Esophagus (tissue), 2 donors: ENCODE results near the gene SRPK3. TPM values are rescaled to one million over a fixed set of nuclear protein-coding genes. Genes with fewer than 3 reads are reported as not detected.

ENCODE experiments used
- H3K27ac ChIP-seq, 2 donors: one replicate each; pipeline ENCODE4 v1.5.1; 2013; ENCODE audit warnings: low read depth in 2 of 2, mild to moderate bottlenecking in 2 of 2, inconsistent platforms in 1 of 2, low read length in 1 of 2, moderate library complexity in 1 of 2
- H3K27me3 ChIP-seq, 2 donors: one replicate each; pipeline ENCODE4 v1.6.1; 2013; ENCODE audit warnings: low read length in 2 of 2, control low read depth in 1 of 2, mild to moderate bottlenecking in 1 of 2; ENCODE audit not compliant: insufficient read depth in 2 of 2, control insufficient read depth in 1 of 2
- H3K36me3 ChIP-seq, 2 donors: one replicate each; pipeline ENCODE4 v1.6.1; 2013; ENCODE audit warnings: low read length in 1 of 2; ENCODE audit not compliant: control insufficient read depth in 2 of 2, insufficient read depth in 2 of 2
- H3K4me1 ChIP-seq, 2 donors: one replicate each; pipeline ENCODE4 v1.6.1; 2013; ENCODE audit warnings: low read length in 1 of 2; ENCODE audit not compliant: control insufficient read depth in 2 of 2, insufficient read depth in 2 of 2
- H3K4me3 ChIP-seq, 2 donors: one replicate each; pipeline ENCODE4 v1.5.1; 2013; ENCODE audit warnings: low read length in 2 of 2, mild to moderate bottlenecking in 2 of 2, low read depth in 1 of 2, moderate library complexity in 1 of 2
- H3K9me3 ChIP-seq, 2 donors: one replicate each; pipeline ENCODE4 v1.6.1; 2013; ENCODE audit warnings: mild to moderate bottlenecking in 2 of 2, low read depth in 1 of 2, low read length in 1 of 2, moderate library complexity in 1 of 2; ENCODE audit not compliant: control insufficient read depth in 2 of 2, insufficient read depth in 1 of 2
- WGBS, 2 donors: extraction: QIAGEN DNeasy Blood & Tissue Kit; methylation state at CpG; one replicate each; pipeline ENCODE4 v1.1.7; 2013; 5-methylcytosine and 5-hydroxymethylcytosine counted together
- polyA plus RNA-seq, 2 donors: library from polyadenylated mRNA; stranded (reverse); fragments of 200-250 nt; gene quantifications; one replicate each; pipeline ENCODE4 v1.2.3, GENCODE V29; 2013
- donor health status: healthy with polysubstance abuse.
- donor health status: Bipolar disorder and iron deficiency.

SRPK3 gene
- polyA plus RNA-seq, 2 donors = 0.15 to 0.35 TPM

DNA sequence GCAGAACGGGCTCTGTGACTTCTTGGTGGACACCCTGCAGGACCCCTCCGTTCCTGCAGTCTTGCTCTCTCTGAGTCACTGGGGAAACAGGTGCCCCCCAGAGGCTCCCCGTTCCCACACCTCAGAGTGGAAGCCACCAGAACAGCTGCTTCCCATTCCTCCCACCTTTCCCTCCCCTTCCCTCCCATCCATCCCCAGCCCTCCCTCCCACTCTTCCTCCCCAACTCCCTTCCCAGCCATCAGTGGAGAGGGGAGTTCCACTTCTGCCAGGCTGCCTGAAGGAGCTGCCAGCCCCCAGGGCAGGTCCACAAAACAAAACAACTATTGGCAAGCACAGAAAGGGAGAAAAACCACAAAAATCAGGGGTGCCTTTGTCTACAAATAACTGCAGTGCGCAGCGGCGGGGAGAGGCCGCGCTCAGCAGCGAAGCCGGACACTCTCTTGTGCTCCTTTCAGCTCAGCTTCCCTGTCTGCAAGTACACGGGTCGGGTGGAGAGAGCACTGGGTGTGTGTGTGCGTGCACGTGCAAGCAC lies 21.7 kb downstream of the SRPK3 start:
- Histone ChIP-seq H3K9me3 (no peaks in the 10 kb centered on the region), H3K4me3 (no peak overlapping the region), H3K4me1 (peaks cover 0 to 9% of the 10 kb centered on the region in 2 donors), H3K27me3 (no peaks in the 10 kb centered on the region), H3K27ac (no peak overlapping the region), H3K36me3 (peaks cover 0 to 14% of the 10 kb centered on the region in 2 donors)
- WGBS, 2 donors = 45 to 62% methylated on average over 14 of the region's 14 CpGs

DNA sequence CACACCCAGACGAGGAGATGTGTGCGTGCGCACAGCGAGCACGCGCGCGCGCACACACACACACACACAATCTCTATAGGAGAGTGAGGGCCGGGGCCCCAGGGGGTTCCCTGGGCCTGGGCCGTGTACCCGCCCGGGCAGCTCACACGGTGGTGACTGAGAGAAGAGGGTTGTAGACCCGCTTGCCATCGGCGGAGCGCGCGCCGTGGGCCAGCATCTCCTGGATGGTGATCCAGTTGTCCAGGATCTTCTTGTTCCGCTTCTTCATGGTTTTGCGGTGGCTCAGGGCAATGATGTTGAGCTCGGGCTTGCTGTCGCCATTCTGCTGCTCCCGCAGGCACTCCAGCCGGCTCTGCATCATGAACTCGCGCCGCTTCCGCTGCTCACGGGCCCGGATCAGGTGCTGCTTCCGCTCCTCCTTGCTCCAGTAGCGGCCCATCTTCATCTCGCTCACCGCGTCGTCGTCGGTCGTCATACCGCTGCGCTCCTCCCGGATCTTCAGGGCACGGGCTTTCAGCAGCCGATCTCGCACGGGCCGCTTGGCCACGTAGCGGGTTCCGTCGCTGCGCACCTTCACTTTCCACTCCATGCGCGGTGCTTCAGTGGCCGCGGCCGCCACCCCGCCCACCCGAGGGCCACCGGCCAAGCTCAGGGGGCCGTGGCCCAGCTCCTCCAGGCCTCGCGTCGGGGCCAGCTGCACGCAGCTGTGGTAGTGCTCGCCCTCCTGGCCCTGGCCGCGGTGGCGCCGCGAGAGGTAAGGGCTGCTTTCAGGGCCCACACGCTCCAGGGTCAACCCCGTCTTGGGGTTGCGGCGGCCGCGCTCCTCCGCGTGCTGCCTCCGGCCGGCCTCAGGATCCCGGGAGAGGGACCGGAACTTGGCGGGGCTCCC lies 22.6 kb downstream of the SRPK3 start:
- Histone ChIP-seq H3K27ac (no peak overlapping the region), H3K27me3 (no peaks in the 10 kb centered on the region), H3K4me1 (peaks cover 0 to 9% of the 10 kb centered on the region in 2 donors), H3K9me3 (no peaks in the 10 kb centered on the region), H3K4me3 (no peak overlapping the region), H3K36me3 (peaks cover 0 to 6% of the 10 kb centered on the region in 2 donors)
- 95 to 97% methylated on average over 85 to 87 of the region's 87 CpGs for WGBS, 2 donors

DNA sequence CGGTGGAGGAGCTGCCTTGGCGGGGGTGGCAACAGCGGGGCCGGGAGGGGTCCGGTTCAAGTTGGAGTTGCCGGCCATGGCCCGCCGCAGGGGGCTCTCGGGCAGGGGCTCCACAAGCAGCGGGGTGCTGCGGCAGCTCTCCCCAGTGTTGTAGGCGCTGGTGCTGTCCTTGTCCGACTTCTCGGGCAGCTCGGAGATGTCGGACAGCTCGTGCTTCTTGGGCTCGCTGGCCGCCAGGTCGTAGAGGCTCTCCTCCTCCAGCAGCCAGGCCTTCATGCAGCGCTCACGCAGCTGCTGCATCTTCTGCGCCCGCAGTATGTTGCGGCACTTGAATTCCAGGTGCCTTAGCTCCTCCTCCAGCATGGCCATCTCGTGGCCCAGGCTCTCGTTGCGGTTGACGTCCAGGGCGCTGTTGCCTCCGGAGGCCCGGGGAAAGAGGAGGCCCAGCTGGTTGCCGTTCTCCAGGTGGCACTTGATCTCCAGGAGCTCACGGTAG lies 23.3 kb downstream of the SRPK3 start:
- Histone ChIP-seq H3K4me3 (no peak overlapping the region), H3K4me1 (peaks cover 0 to 9% of the 10 kb centered on the region in 2 donors), H3K27me3 (no peaks in the 10 kb centered on the region), H3K9me3 (no peaks in the 10 kb centered on the region), H3K36me3 (peaks cover 0 to 1% of the 10 kb centered on the region in 2 donors), H3K27ac (no peak overlapping the region)
- WGBS, 2 donors = 95 to 96% methylated on average over 33 to 34 of the region's 34 CpGs

DNA sequence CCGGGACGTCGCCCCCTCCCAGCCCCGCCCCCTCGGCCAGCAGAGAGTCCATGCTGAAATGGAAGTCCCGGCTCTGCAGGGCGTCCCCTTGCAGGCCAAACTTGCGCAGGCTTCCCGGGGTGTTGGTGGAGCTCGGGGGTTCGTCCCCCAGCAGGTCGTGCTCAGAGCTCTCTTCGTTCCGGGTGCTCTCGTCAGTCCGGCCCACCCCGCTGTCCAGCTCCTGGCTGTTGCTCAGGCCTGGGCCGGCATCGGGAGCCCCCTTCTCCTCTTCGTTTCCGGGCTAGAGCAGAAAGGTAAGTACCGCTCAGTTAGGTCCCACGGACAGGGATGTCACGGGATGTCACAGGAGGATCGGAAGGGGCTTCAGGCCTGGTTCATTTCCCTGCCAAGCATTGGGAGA lies 23.8 kb downstream of the SRPK3 start:
- Histone ChIP-seq H3K27ac (no peak overlapping the region), H3K9me3 (no peaks in the 10 kb centered on the region), H3K27me3 (no peaks in the 10 kb centered on the region), H3K36me3 (no peaks in the 10 kb centered on the region), H3K4me3 (no peak overlapping the region), H3K4me1 (peaks cover 0 to 9% of the 10 kb centered on the region in 2 donors)
- WGBS, 2 donors = 94 to 95% methylated on average over 25 of the region's 25 CpGs

DNA sequence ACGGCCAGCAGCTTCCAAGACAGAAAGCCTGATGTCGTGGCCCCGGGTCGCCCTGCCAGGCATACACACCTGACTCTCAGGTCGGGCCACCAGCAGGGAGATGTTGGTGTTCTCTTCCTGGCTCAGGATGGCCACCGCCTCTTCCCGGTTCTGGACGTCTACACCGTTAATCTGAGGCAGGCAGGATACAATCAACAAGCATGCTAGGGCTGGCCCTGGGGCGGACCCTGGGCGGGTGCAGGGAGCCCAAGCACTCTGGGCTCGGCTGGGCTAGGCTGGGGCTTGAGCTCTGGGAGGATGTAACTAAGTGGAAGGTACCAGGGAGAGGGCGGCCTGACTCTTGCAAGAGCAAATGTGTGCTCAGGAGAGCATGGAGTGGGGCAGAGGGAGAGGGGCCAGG lies 24.6 kb downstream of the SRPK3 start:
- Histone ChIP-seq H3K4me3 (no peak overlapping the region), H3K4me1 (peaks cover 0 to 9% of the 10 kb centered on the region in 2 donors), H3K36me3 (no peaks in the 10 kb centered on the region), H3K9me3 (no peaks in the 10 kb centered on the region), H3K27ac (peak overlapping the region; percentile 8 to 66), H3K27me3 (no peaks in the 10 kb centered on the region)
- 55 to 72% methylated on average over 13 of the region's 13 CpGs for WGBS, 2 donors

DNA sequence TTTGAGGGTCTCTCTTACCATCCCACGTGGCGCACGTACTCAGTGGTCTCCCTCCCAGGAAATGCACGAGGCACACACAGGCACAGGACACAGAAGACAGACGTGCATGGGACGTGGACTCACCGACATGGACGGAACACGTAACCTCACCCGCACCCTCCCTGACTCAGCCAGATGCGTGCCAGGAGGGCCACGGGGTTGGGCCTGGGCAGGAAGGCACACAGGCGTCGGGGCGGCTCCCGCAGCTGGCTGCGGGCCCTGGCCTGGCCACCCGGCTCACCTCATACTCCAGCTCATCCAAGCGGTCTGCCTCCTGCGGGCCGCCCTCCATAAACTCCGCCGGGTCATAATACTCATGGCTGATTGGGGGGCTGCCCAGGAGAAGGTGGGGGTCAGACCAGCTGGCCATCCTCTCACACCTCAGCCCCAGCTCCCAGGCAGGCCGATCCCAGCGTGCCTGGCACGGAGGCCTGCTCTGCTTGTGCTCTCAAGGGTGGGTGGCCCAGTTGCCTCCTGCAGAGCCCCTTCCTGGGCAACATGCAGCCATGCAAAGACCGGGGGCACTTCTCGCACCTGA lies 26.2 kb downstream of the SRPK3 start:
- H3K4me3 ChIP-seq = no peak overlapping the region
- peaks cover 0 to 5% of the 10 kb centered on the region in 2 donors for H3K27me3 ChIP-seq
- 62 to 79% methylated on average over 27 to 28 of the region's 28 CpGs for WGBS, 2 donors

DNA sequence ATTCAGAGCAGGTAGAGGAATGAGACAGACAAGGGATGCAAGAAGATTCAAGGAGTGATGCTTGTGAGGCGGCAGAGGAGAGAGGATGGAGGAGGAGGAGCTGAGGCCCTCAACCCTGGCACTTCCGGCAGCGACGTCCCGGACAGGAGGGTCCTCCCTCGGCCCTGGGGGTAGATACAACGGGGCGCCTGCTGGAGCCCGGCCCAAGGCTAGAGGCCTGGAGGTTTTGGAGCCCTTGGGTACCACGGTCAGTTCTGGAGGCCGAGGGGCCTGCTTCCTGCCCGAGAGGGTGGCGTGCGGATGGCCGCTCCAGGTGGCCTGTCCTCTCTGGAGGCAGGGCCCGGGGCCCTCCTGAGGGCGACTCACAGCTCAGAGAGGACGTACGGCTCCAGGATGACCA lies 27.1 kb downstream of the SRPK3 start:
- H3K9me3 ChIP-seq = peaks cover 0 to 3% of the 10 kb centered on the region in 2 donors
- peaks cover 0 to 5% of the 10 kb centered on the region in 2 donors for H3K27me3 ChIP-seq
- H3K4me1 ChIP-seq = peaks cover 0 to 9% of the 10 kb centered on the region in 2 donors
- no peak overlapping the region for H3K4me3 ChIP-seq
- H3K27ac ChIP-seq = no peak overlapping the region
- 93 to 94% methylated on average over 17 to 19 of the region's 19 CpGs for WGBS, 2 donors
- H3K36me3 ChIP-seq = no peaks in the 10 kb centered on the region

More for the DNA sequence above, 26.2 kb downstream of the SRPK3 start:
- H3K27ac ChIP-seq = no peak overlapping the region
- H3K9me3 ChIP-seq = no peaks in the 10 kb centered on the region
- peaks cover 0 to 9% of the 10 kb centered on the region in 2 donors for H3K4me1 ChIP-seq
- no peaks in the 10 kb centered on the region for H3K36me3 ChIP-seq

DNA sequence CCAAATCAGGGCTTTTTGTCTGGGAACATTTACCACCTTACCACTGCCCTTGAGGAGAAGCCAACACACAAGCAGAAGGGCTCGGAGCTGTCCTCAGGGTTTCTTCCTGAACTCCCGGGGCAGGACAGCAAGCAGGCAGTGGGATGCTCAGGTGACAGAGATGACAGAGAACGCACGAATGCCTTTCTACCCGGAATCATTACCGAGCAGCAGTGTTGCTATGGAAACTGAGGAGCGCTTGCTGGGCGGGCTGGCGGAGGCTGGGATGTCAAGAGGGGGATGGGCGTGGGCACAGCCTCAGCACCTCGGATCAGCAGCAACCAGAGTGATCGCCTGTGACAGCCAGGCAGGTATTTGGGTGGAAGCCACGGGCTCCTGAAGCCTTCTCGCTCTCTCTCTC lies 31.4 kb downstream of the SRPK3 start:
- H3K4me3 ChIP-seq = no peak overlapping the region
- H3K27ac ChIP-seq = no peak overlapping the region
- peaks cover 0 to 2% of the 10 kb centered on the region in 2 donors for H3K4me1 ChIP-seq
- 53 to 58% methylated on average over 14 of the region's 14 CpGs for WGBS, 2 donors
- H3K9me3 ChIP-seq = peaks cover 0 to 3% of the 10 kb centered on the region in 2 donors
- H3K27me3 ChIP-seq = peaks cover 0 to 5% of the 10 kb centered on the region in 2 donors
- no peaks in the 10 kb centered on the region for H3K36me3 ChIP-seq

DNA sequence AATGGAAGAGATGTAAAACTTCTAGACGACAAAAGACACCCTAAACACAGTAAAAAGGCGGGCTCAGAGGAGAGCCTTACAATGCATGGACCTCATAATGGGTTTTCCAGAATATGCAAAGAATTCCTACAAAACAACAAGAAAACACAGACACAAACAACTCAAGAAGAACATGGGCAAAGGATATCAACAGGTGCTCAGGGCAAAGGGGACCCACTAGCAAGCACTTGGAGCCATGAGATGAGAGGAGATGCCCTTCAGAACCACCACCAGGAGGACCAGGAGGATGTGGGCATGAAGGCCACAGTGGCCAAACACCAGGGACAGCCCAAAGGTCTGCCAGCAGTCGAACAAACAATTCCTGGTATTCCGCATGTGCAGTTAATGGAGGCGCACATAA lies 32.3 kb downstream of the SRPK3 start:
- Histone ChIP-seq H3K27ac (no peak overlapping the region), H3K36me3 (no peaks in the 10 kb centered on the region), H3K27me3 (peaks cover 0 to 5% of the 10 kb centered on the region in 2 donors), H3K9me3 (peaks cover 0 to 5% of the 10 kb centered on the region in 2 donors), H3K4me3 (no peak overlapping the region), H3K4me1 (no peaks in the 10 kb centered on the region)
- 86 to 96% methylated on average over 5 of the region's 5 CpGs for WGBS, 2 donors
